Heart left ventricle (tissue), 16 donors: ENCODE results near the gene OSGIN1. TPM values are rescaled to one million over a fixed set of nuclear protein-coding genes. Genes with fewer than 3 reads are reported as not detected.

Source experiments
- ATAC-seq, 4 donors: fragments of 200-7000 bp; cut with Tn5 transposase; one replicate each; pipeline ENCODE4 v1.9.1; 2020 to 2022; ENCODE audit warnings: moderate library complexity in 4 of 4, mild to moderate bottlenecking in 3 of 4, moderate number of reproducible peaks in 1 of 4
- DNase-seq, 5 donors: peaks; one replicate each; pipeline ENCODE4 v3.0.0-alpha.2; 2020
- H3K27ac ChIP-seq, 12 donors: fragments of 200-600 bp; sonication (generic) in 4 of 12; one replicate each; pipeline versions ENCODE4 v1.5.0 to v1.8.0; 2016 to 2022; ENCODE audit warnings: mild to moderate bottlenecking in 2 of 12
- H3K27me3 ChIP-seq, 9 donors: fragments of 200-600 bp; sonication (generic) in 2 of 9; one replicate each; pipeline versions ENCODE4 v1.5.1 to v1.8.0; 2016 to 2022; ENCODE audit warnings: mild to moderate bottlenecking in 3 of 9
- H3K36me3 ChIP-seq, 9 donors: fragments of 200-600 bp; sonication (generic) in 2 of 9; one replicate each; pipeline versions ENCODE4 v1.5.0 to v1.8.0; 2018 to 2022; ENCODE audit warnings: mild to moderate bottlenecking in 2 of 9
- H3K4me1 ChIP-seq, 12 donors: fragments of 200-600 bp; sonication (generic) in 4 of 12; one replicate each; pipeline versions ENCODE4 v1.5.0 to v1.8.0; 2016 to 2022; ENCODE audit warnings: mild to moderate bottlenecking in 3 of 12
- H3K4me3 ChIP-seq, 12 donors: fragments of 200-600 bp; sonication (generic) in 4 of 12; one replicate each; pipeline versions ENCODE4 v1.5.0 to v1.8.0; 2017 to 2022; ENCODE audit warnings: mild to moderate bottlenecking in 9 of 12, moderate library complexity in 4 of 12
- H3K9me3 ChIP-seq, 12 donors: fragments of 200-600 bp; sonication (generic) in 4 of 12; one replicate each; pipeline versions ENCODE4 v1.5.0 to v1.8.0; 2016 to 2022; ENCODE audit warnings: mild to moderate bottlenecking in 1 of 12
- CTCF ChIP-seq, 12 donors: fragments of 200-600 bp; sonication (generic) in 4 of 12; IDR thresholded peaks; one replicate each; pipeline versions ENCODE4 v1.5.0 to v1.8.0; 2018 to 2022; ENCODE audit warnings: antibody characterized with exemption in 12 of 12, mild to moderate bottlenecking in 5 of 12
- POLR2A ChIP-seq, 2 donors: fragments of 450-650 bp; IDR thresholded peaks; one replicate each; pipeline ENCODE4 v1.6.1; 2017; ENCODE audit warnings: antibody characterized with exemption in 2 of 2, mild to moderate bottlenecking in 2 of 2, moderate library complexity in 2 of 2
- WGBS, 4 donors: extraction: QIAGEN DNeasy Blood & Tissue Kit in 2 of 4; methylation state at CpG; one replicate each; pipeline versions ENCODE4 v1.1.5 to v1.1.7; 2013 to 2018; 5-methylcytosine and 5-hydroxymethylcytosine counted together
- intact Hi-C, 10 donors: fragments of 100-400 bp; cut with DNase I; formaldehyde crosslinking; loops; one replicate each; pipeline versions ENCODE4 v1.11.1 to v1.14.2; 2022
- polyA plus RNA-seq, 2 donors: library from polyadenylated mRNA; stranded (reverse); fragments of 200-250 nt; gene quantifications; one replicate each; pipeline ENCODE4 v1.2.3, GENCODE V29; 2013
- total RNA-seq, 9 donors: library from RNA; depleted of rRNA in 2 of 9; stranded (reverse); fragments of >200 nt in 2 of 9; fragmentation: NEBNext Ultra II Directional in 3 of 9; extraction: Animal tissue kit (Norgen Biotek cat#: 25700) in 3 of 9; gene quantifications; one replicate each; pipeline versions ENCODE4 v1.1.0 to v1.2.4, GENCODE V29; 2016 to 2023
- donor health status: ischemic (EF 13 %, LVEDD 7.1; RV severe dilation, severe dysfunction).
- donor health status: healthy with polysubstance abuse.
- donor health status: DM: no; HTN: yes; CAD: no.
- donor health status: DM: no; HTN: no; CAD: no.
- donor health status: ischemic (EF 25% LVEDD 6.9; RV normal size, moderate dysfunction).
- donor health status: ischemic (EF 25% LVEDD 5.7; RV mildly dilated, moderate dysfunction).
- donor health status: healthy.
- donor health status: DM: yes; HTN: yes; CAD: no.
- donor health status: ischemic (EF 35%, LVEDD 5.7; RV mildly dilated, moderate dysfunction).
- donor health status: nonischemic (EF 11% LVEDD 7.7; RV severe dilation, severe dysfunction).
- donor health status: DM: yes; HTN: yes; CAD: no.
- donor health status: PGD.
- donor health status: ischemic (EF 29% LVEDD 5.4; RV normal size, mild dysfunction).
- donor health status: nonischemic (EF 23%, LVEDD 6.1; RV moderate dilation, normal function).

OSGIN1 gene
- total and polyA plus RNA-seq, 11 donors, result 3.3 to 12.8 (median 7.0) TPM

GRCh38 chr16:84003038-84003437 lies 50.0 kb downstream of the OSGIN1 start:
- peaks cover 0 to 7% (median 0%) of the 10 kb centered on the region in 9 donors for H3K27me3 ChIP-seq
- no peaks in the 10 kb centered on the region for H3K9me3 ChIP-seq
- no peaks in the 10 kb centered on the region for H3K4me1 ChIP-seq
- no peak overlapping the region for H3K4me3 ChIP-seq
- WGBS, 4 donors, result 75 to 87% (median 80%) methylated on average over 12 of the region's 12 CpGs
- H3K27ac ChIP-seq, result no peak overlapping the region
- no peak for ATAC-seq
- TF ChIP-seq POLR2A (IDR thresholded peaks at IDR 0.05) (no peak), CTCF (IDR thresholded peaks at IDR 0.05) (no peak)
- intact Hi-C loops, result no loop called here
- DNase-seq, result peak in 1 of 5 donors; percentile 51
- H3K36me3 ChIP-seq, result no peaks in the 10 kb centered on the region

GRCh38 chr16:84004442-84004841 lies 51.4 kb downstream of the OSGIN1 start:
- WGBS, 4 donors, result 77 to 85% (median 82%) methylated on average over 7 of the region's 7 CpGs
- H3K4me1 ChIP-seq, result no peaks in the 10 kb centered on the region
- no peak overlapping the region for H3K4me3 ChIP-seq
- TF ChIP-seq CTCF (IDR thresholded peaks at IDR 0.05), result no peak
- no peak for TF ChIP-seq POLR2A (IDR thresholded peaks at IDR 0.05)
- no peak for ATAC-seq
- H3K27me3 ChIP-seq, result peaks cover 0 to 7% (median 0%) of the 10 kb centered on the region in 9 donors
- no peaks in the 10 kb centered on the region for H3K9me3 ChIP-seq
- no peaks in the 10 kb centered on the region for H3K36me3 ChIP-seq
- no peak for DNase-seq
- intact Hi-C loops, result no loop called here
- H3K27ac ChIP-seq, result no peak overlapping the region

- TF ChIP-seq POLR2A (IDR thresholded peaks at IDR 0.05) (no peak), CTCF (IDR thresholded peaks at IDR 0.05) (no peak)
- no peaks in the 10 kb centered on the region for H3K4me1 ChIP-seq
- no peaks in the 10 kb centered on the region for H3K9me3 ChIP-seq
- intact Hi-C loops, result loop anchor here in 1 of 10 donors (5.0 kb wide), 1 partner anchor 42 kb away; no protein-coding TSS in a partner anchor
- peak in 1 of 5 donors; percentile 20 for DNase-seq
- no peak for ATAC-seq
- H3K36me3 ChIP-seq, result no peaks in the 10 kb centered on the region
- H3K27ac ChIP-seq, result no peak overlapping the region
- peaks cover 0 to 7% (median 0%) of the 10 kb centered on the region in 9 donors for H3K27me3 ChIP-seq
- no peak overlapping the region for H3K4me3 ChIP-seq
- 70 to 80% (median 76%) methylated on average over 4 to 5 of the region's 5 CpGs for WGBS, 4 donors
These were observed 52.4 kb downstream of the OSGIN1 start for GRCh38 chr16:84005391-84005790.

GRCh38 chr16:84007520-84007919 lies 54.5 kb downstream of the OSGIN1 start:
- intact Hi-C loops, result loop anchor here in 1 of 10 donors (5.0 kb wide), 1 partner anchor 40 kb away; no protein-coding TSS in a partner anchor
- Histone ChIP-seq H3K4me1 (no peaks in the 10 kb centered on the region), H3K36me3 (no peaks in the 10 kb centered on the region), H3K27ac (no peak overlapping the region), H3K9me3 (no peaks in the 10 kb centered on the region), H3K27me3 (peaks cover 0 to 7% (median 0%) of the 10 kb centered on the region in 9 donors), H3K4me3 (no peak overlapping the region)
- no peak for TF ChIP-seq POLR2A (IDR thresholded peaks at IDR 0.05)
- TF ChIP-seq CTCF (IDR thresholded peaks at IDR 0.05), result no peak
- ATAC-seq (no peak), DNase-seq (peak in 1 of 5 donors; percentile 11)
- WGBS, 4 donors, result 79 to 86% (median 81%) methylated on average over 4 of the region's 4 CpGs
